GM12878 (cell line): ENCODE results near the gene MFSD6. TPM values are rescaled to one million over a fixed set of nuclear protein-coding genes. Genes with fewer than 3 reads are reported as not detected.

Source experiments
- ATAC-seq: fragments of 200-7000 bp; cut with Tn5 transposase; 3 replicates; pipeline ENCODE4 v1.9.1; 2020; ENCODE audit warnings: mild to moderate bottlenecking, moderate library complexity
- BruUV-seq: library from RNA; stranded (reverse); fragments of 400-500 nt; replicated peaks from 2 replicates; lab custom pipeline; 2021; lab: Mats Ljungman, UMichigan
- CTCF ChIA-PET: fragments of 300-600 bp; sonication (Branson Sonifier 250); formaldehyde crosslinking; extraction: SDS; loops from one replicate; lab custom pipeline; 2021; ENCODE audit warnings: inconsistent platforms; lab: Yijun Ruan, JAX
- POLR2A ChIA-PET: fragments of 350-600 bp; formaldehyde crosslinking; extraction: SDS; loops from one replicate; lab custom pipeline; 2021; ENCODE audit warnings: inconsistent platforms; lab: Charles Lee
- RAD21 ChIA-PET: fragments of 300-600 bp; sonication (Branson Sonifier 250); formaldehyde crosslinking; loops from one replicate; lab custom pipeline; 2023; ENCODE audit warnings: antibody characterized with exemption; ENCODE audit not compliant: unreplicated experiment; lab: Charles Lee
- SMC1A ChIA-PET: fragments of 300-600 bp; sonication (Branson Sonifier 250); formaldehyde crosslinking; loops from one replicate; lab custom pipeline; 2023; ENCODE audit not compliant: unreplicated experiment, uncharacterized antibody; lab: Charles Lee
- DNase-seq: peaks from one replicate; pipeline ENCODE4 v3.0.0-alpha.2; 2011; ENCODE audit warnings: low read depth, low spot score
- FAIRE-seq: peaks from 3 replicates; lab custom pipeline; 2011; peaks lifted over from hg19 to GRCh38; lab: Jason Lieb, UNC
- H2AFZ ChIP-seq: 2 replicates; pipeline ENCODE4 v1.6.0; 2011; ENCODE audit warnings: low read depth, low read length, control low read depth; ENCODE audit not compliant: control insufficient read depth
- H3K27ac ChIP-seq: 2 replicates; pipeline ENCODE4 v1.5.1; 2011; ENCODE audit warnings: control low read depth; ENCODE audit not compliant: control insufficient read depth, insufficient read depth
- H3K27me3 ChIP-seq, 2 experiments: replicated peaks in 1 of 2; 2 replicates each; pipeline versions ENCODE4 v1.6.0 to v1.6.1; 2011; ENCODE audit warnings: low read length in 1 of 2; ENCODE audit not compliant: control insufficient read depth in 2 of 2, insufficient read depth in 2 of 2
- H3K36me3 ChIP-seq, 2 experiments: 2 replicates each; pipeline ENCODE4 v1.5.1; 2011; ENCODE audit warnings: low read length in 1 of 2; ENCODE audit not compliant: control insufficient read depth in 2 of 2, insufficient read depth in 2 of 2
- H3K4me1 ChIP-seq: 2 replicates; pipeline ENCODE4 v1.6.1; 2011; ENCODE audit warnings: mild to moderate bottlenecking, low read length, moderate library complexity, mixed read lengths; ENCODE audit not compliant: control insufficient read depth, insufficient read depth
- H3K4me2 ChIP-seq: 2 replicates; pipeline ENCODE4 v1.6.0; 2011; ENCODE audit warnings: control low read depth; ENCODE audit not compliant: control insufficient read depth, insufficient read depth
- H3K4me3 ChIP-seq: fragments of 200-600 bp; sonication (generic); 2 replicates; pipeline ENCODE4 v1.5.1; 2016
- H3K79me2 ChIP-seq: 2 replicates; pipeline ENCODE4 v1.6.0; 2011; ENCODE audit warnings: low read length; ENCODE audit not compliant: control insufficient read depth, insufficient read depth
- H3K9ac ChIP-seq: 2 replicates; pipeline ENCODE4 v1.8.0; 2011; ENCODE audit warnings: low read length, control low read depth, mixed read lengths; ENCODE audit not compliant: control insufficient read depth, insufficient read depth
- H3K9me3 ChIP-seq: replicated peaks from 3 replicates; pipeline ENCODE4 v1.5.1; 2011; ENCODE audit warnings: mild to moderate bottlenecking, low read length; ENCODE audit not compliant: control insufficient read depth, insufficient read depth
- H4K20me1 ChIP-seq: 2 replicates; pipeline ENCODE4 v1.6.0; 2011; ENCODE audit not compliant: control insufficient read depth, insufficient read depth
- CBFB ChIP-seq: IDR thresholded peaks from 2 replicates; pipeline ENCODE4 v1.6.1; 2016; ENCODE audit warnings: antibody characterized with exemption, low read depth
- DPF2 ChIP-seq: fragments of 450-650 bp; IDR thresholded peaks from 2 replicates; pipeline ENCODE4 v1.6.1; 2017; ENCODE audit warnings: mild to moderate bottlenecking
- ELK1 ChIP-seq: IDR thresholded peaks from 2 replicates; pipeline ENCODE4 v1.6.1; 2012; ENCODE audit warnings: low read depth, low read length, improper control_type of control experiment
- ETV6 ChIP-seq, 2 experiments: fragments of 450-650 bp in 1 of 2; IDR thresholded peaks in 1 of 2; conservative IDR thresholded peaks in 1 of 2; 2 replicates each; pipeline ENCODE4 v1.6.1; 2014; ENCODE audit warnings: antibody characterized with exemption in 1 of 2, borderline replicate concordance in 1 of 2, low read depth in 1 of 2, mild to moderate bottlenecking in 1 of 2, moderate library complexity in 1 of 2
- FOS ChIP-seq: IDR thresholded peaks from 3 replicates; pipeline ENCODE4 v1.6.1; 2011; ENCODE audit warnings: borderline replicate concordance; ENCODE audit not compliant: insufficient read length; ENCODE audit errors: extremely low read depth
- FOXM1 ChIP-seq: IDR thresholded peaks from 2 replicates; pipeline ENCODE4 v1.6.1; 2012; ENCODE audit warnings: low read depth, mild to moderate bottlenecking, inconsistent platforms, low read length, moderate library complexity
- KLF5 ChIP-seq: fragments of 450-650 bp; IDR thresholded peaks from 2 replicates; pipeline ENCODE4 v1.6.1; 2014; ENCODE audit warnings: mild to moderate bottlenecking; ENCODE audit not compliant: partially characterized antibody
- MYC ChIP-seq: IDR thresholded peaks from 2 replicates; pipeline ENCODE4 v1.6.1; 2011; ENCODE audit warnings: mild to moderate bottlenecking, low read length, moderate library complexity, inconsistent platforms; ENCODE audit not compliant: insufficient read depth, insufficient replicate concordance, insufficient read length, severe bottlenecking
- NR2F1 ChIP-seq: fragments of 450-650 bp; conservative IDR thresholded peaks from 2 replicates; pipeline ENCODE4 v1.6.1; 2017; ENCODE audit warnings: mild to moderate bottlenecking
- RELA ChIP-seq: fragments of 450-650 bp; IDR thresholded peaks from 2 replicates; pipeline ENCODE4 v1.8.0; 2014; ENCODE audit warnings: borderline replicate concordance; ENCODE audit not compliant: partially characterized antibody
- SMAD1 ChIP-seq: fragments of 450-650 bp; IDR thresholded peaks from 2 replicates; pipeline ENCODE4 v1.6.1; 2018; ENCODE audit warnings: mild to moderate bottlenecking, low read depth; ENCODE audit not compliant: partially characterized antibody
- SMAD5 ChIP-seq: IDR thresholded peaks from 2 replicates; pipeline ENCODE4 v1.6.1; 2016; ENCODE audit warnings: antibody characterized with exemption, low read depth
- SMC3 ChIP-seq: IDR thresholded peaks from 2 replicates; pipeline ENCODE4 v1.6.1; 2011; ENCODE audit warnings: low read length, improper control_type of control experiment, borderline replicate concordance
- SRF ChIP-seq, 2 experiments: IDR thresholded peaks; 2 replicates each; pipeline ENCODE4 v1.6.1; 2011; ENCODE audit warnings: low read depth in 2 of 2, low read length in 2 of 2, mild to moderate bottlenecking in 1 of 2, moderate library complexity in 1 of 2
- TBL1XR1 ChIP-seq: IDR thresholded peaks from 2 replicates; pipeline ENCODE4 v1.6.1; 2012; ENCODE audit warnings: low read depth, low read length, improper control_type of control experiment
- ZBTB40 ChIP-seq: fragments of 450-650 bp; IDR thresholded peaks from 2 replicates; pipeline ENCODE4 v1.6.1; 2016; ENCODE audit warnings: mild to moderate bottlenecking, moderate library complexity, borderline replicate concordance
- ZZZ3 ChIP-seq: IDR thresholded peaks from 2 replicates; pipeline ENCODE4 v1.6.1; 2011; ENCODE audit warnings: low read depth; ENCODE audit not compliant: control insufficient read depth, insufficient read length
- in situ Hi-C: fragments of 300-500 bp; cut with MboI; formaldehyde crosslinking; loops from 9 replicates; pipeline ENCODE4 v1.14.3; 2018; ENCODE audit warnings: mixed read lengths
- intact Hi-C: fragments of 100-400 bp; cut with micrococcal nuclease; formaldehyde crosslinking; loops from one replicate; pipeline ENCODE4 v1.14.2; 2022; ENCODE audit not compliant: unreplicated experiment
- polyA plus RNA-seq, 11 experiments: library from polyadenylated mRNA; depleted of rRNA in 4 of 11; unstranded in 6 of 11; stranded (reverse) in 5 of 11; fragments of >200 nt; fragmentation: Nextera tagmentation in 4 of 11; fragmentation: Illumina TruSeq in 1 of 11; extraction: Ambion mirVana in 4 of 11; extraction: Trizol in 1 of 11; gene quantifications; 1 replicate in 1 of 11; 2 replicates in 10 of 11; pipeline versions ENCODE4 v1.2.1 to v1.2.3, GENCODE V29; 2011 to 2016; ENCODE audit warnings: inconsistent platforms in 2 of 11, missing spikeins in 2 of 11, low read depth in 1 of 11
- total RNA-seq, 4 experiments: library from RNA; depleted of rRNA in 3 of 4; stranded (reverse); fragments of >200 nt in 3 of 4; fragmentation: Illumina TruSeq in 1 of 4; extraction: Trizol in 1 of 4; gene quantifications; 2 replicates each; pipeline versions ENCODE4 v1.2.1 to v1.2.3, GENCODE V29; 2013 to 2021

The MFSD6 gene
- total and polyA plus RNA-seq, 10 of the 15 experiments (the other 5 are each of a cell fraction or from before 2014, with no cell fraction given): 6.7 to 42.6 (median 24.2) TPM

- Histone ChIP-seq H3K4me2 (0 out of 2 replicates have a peak overlapping the region, but pooled peaks have one; percentile 11), H2AFZ (no peak overlapping the region)
- no peak for TF ChIP-seq SMC3
- TF ChIP-seq ZBTB40: no peak
- no peak for TF ChIP-seq ELK1
- no peak for TF ChIP-seq DPF2
- TF ChIP-seq TBL1XR1: no peak
- TF ChIP-seq ZZZ3: no peak
- TF ChIP-seq CBFB: no peak
- no peak for TF ChIP-seq ETV6 (conservative IDR thresholded peaks at IDR 0.05 in 1 of 2, IDR thresholded peaks at IDR 0.05 in 1 of 2; ENCODE audit: borderline replicate concordance in 1 of 2, low read depth in 1 of 2)
- TF ChIP-seq RELA: no peak
- TF ChIP-seq NR2F1: no peak
- no peak for TF ChIP-seq SMAD1
- no peak for TF ChIP-seq KLF5
- no peak for TF ChIP-seq SRF (IDR thresholded peaks at IDR 0.05; ENCODE audit: low read depth in 2 of 2, low read length in 2 of 2)
- TF ChIP-seq MYC: no peak
- TF ChIP-seq FOXM1: no peak
- no peak for TF ChIP-seq SMAD5
- TF ChIP-seq FOS: no peak
- TF ChIP-seq, all 136 proteins: peak for 0
- DNase-seq (no peak), ATAC-seq (no peak), FAIRE-seq (no peak)
- BruUV-seq: no TSS peak
- Histone ChIP-seq H4K20me1 (no peaks in the 10 kb centered on the region), H3K4me3 (no peak overlapping the region), H3K27ac (no peak overlapping the region), H3K9ac (no peak overlapping the region), H3K36me3 (0 out of 4 replicates have a peak, but pooled peaks cover 0 to 2% of the 10 kb centered on the region in 2 experiments), H3K9me3 (no peaks in the 10 kb centered on the region), H3K27me3 (no peaks in the 10 kb centered on the region), H3K79me2 (peaks cover 20% of the 10 kb centered on the region), H3K4me1 (peaks cover 44% of the 10 kb centered on the region)
- intact Hi-C loops (loop anchor here (5.0 kb wide), 1 partner anchor 274 kb away; no protein-coding TSS in a partner anchor), in situ Hi-C loops (no loop called here)
- ChIA-PET RAD21 (no interaction called here), SMC1A (no interaction called here), POLR2A (no interaction called here), CTCF (no interaction called here)
These were observed 119.8 kb downstream of the MFSD6 start for GRCh38 chr2:190527918-190528317.
